ENCODE data around the gene PPM1N.

DNA sequence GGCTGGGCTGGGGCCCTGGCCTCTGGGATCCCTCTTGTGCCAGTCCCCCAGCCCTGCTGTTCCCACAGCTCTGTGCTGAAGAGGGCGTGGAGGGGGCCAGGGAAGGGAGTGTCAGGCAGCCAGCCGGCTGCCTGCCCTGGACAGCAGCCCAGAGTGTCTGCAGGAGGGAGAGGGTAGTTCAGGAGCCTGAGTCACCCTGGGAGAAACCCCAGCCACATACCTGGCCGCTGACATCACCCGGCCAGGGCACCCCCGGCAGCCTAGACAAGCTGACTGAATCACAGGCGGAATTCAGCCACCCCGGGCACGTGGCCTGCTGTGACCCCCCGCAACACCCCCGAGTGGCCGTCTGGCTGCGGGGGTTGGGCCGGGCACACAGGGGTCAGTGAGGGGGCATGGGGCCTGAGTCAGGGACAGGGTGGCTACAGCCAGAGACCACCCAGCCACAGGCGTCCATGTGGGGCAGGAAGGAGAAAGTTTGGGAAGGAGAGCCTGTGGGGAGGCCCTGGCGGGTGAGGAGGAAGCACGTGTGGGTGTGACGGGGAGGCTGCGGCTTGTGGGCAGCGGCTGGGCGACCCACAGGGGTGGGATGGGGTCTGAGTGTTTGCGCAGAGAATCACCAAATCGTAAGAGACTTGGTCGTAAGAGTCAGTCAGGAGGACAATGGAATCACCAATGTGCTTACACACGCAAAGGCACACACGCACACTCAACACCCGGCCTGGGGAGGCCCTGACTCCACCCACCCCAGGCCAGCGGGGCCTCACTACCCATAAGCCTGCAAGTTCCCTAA is 42.3 kb upstream of the PPM1N start:
- no peak for TF ChIP-seq ZNF8 (CRISPR knock-in tag; IDR thresholded peaks at IDR 0.05)
- TF ChIP-seq, protein P1, sequence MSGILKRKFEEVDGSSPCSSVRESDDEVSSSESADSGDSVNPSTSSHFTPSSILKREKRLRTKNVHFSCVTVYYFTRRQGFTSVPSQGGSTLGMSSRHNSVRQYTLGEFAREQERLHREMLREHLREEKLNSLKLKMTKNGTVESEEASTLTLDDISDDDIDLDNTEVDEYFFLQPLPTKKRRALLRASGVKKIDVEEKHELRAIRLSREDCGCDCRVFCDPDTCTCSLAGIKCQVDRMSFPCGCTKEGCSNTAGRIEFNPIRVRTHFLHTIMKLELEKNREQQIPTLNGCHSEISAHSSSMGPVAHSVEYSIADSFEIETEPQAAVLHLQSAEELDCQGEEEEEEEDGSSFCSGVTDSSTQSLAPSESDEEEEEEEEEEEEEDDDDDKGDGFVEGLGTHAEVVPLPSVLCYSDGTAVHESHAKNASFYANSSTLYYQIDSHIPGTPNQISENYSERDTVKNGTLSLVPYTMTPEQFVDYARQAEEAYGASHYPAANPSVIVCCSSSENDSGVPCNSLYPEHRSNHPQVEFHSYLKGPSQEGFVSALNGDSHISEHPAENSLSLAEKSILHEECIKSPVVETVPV (CRISPR knock-in tag; IDR thresholded peaks at IDR 0.05): no peak
- TF ChIP-seq PATZ1 (CRISPR knock-in tag; IDR thresholded peaks at IDR 0.05; ENCODE audit: borderline replicate concordance): peak; percentile 92
- peak; percentile 90 for TF ChIP-seq ZFP3 (CRISPR knock-in tag; IDR thresholded peaks at IDR 0.05)
- TF ChIP-seq PPARA (CRISPR knock-in tag; IDR thresholded peaks at IDR 0.05; ENCODE audit: borderline replicate concordance): no peak
- TF ChIP-seq ZC3H10 (CRISPR knock-in tag; IDR thresholded peaks at IDR 0.05): no peak
- no peak for TF ChIP-seq ARNTL (CRISPR knock-in tag; IDR thresholded peaks at IDR 0.05; ENCODE audit: borderline replicate concordance, low read depth)
- TF ChIP-seq SNAI2 (CRISPR knock-in tag; IDR thresholded peaks at IDR 0.05): 0 out of 2 replicates have a peak, but pooled peaks have one; percentile 37
- no peak for TF ChIP-seq POU6F1 (CRISPR knock-in tag; IDR thresholded peaks at IDR 0.05; ENCODE audit: borderline replicate concordance, low read depth)
- no peak; the same call in 1 of the 2 replicates for TF ChIP-seq ZFP30 (CRISPR knock-in tag; IDR thresholded peaks at IDR 0.05)
- peak; percentile 90 for TF ChIP-seq CREB5 (CRISPR knock-in tag; IDR thresholded peaks at IDR 0.05; ENCODE audit: low read depth)
- 0 out of 2 replicates have a peak, but pooled peaks have one; percentile 13 for TF ChIP-seq ZNF70 (CRISPR knock-in tag; IDR thresholded peaks at IDR 0.05)
- no peak; the same call in 1 of the 2 replicates for TF ChIP-seq TSHZ2 (CRISPR knock-in tag; IDR thresholded peaks at IDR 0.05)
- no peak for TF ChIP-seq ESRRG (CRISPR knock-in tag; IDR thresholded peaks at IDR 0.05)

Measured in SK-N-SH treated with all-trans-retinoic acid at 6 μM for 48 hours (cell line).